Measurements from ENCODE around the gene SLC22A4.

GRCh38 chr5:132277256-132277655 is 16.9 kb upstream of the SLC22A4 start:
- TF ChIP-seq CTCF (IDR thresholded peaks at IDR 0.05) (no peak), POLR2AphosphoS5 (IDR thresholded peaks at IDR 0.05) (no peak), POLR2A (IDR thresholded peaks at IDR 0.05) (no peak)
